Hematopoietic multipotent progenitor cell (in vitro differentiated cells): ENCODE results near the gene INSIG2. TPM values are rescaled to one million over a fixed set of nuclear protein-coding genes. Genes with fewer than 3 reads are reported as not detected.

Experiments used
- DNase-seq, 3 donors: peaks; one replicate each; pipeline ENCODE4 v3.0.0-alpha.2; 2011 to 2015; ENCODE audit warnings: low read depth in 2 of 3, low spot score in 2 of 3
- total RNA-seq: library from RNA; depleted of rRNA; stranded (reverse); fragments of >200 nt; gene quantifications from one replicate; pipeline ENCODE4 v1.2.3, GENCODE V29; 2012

Gene INSIG2
- 3.5 TPM for total RNA-seq

DNA sequence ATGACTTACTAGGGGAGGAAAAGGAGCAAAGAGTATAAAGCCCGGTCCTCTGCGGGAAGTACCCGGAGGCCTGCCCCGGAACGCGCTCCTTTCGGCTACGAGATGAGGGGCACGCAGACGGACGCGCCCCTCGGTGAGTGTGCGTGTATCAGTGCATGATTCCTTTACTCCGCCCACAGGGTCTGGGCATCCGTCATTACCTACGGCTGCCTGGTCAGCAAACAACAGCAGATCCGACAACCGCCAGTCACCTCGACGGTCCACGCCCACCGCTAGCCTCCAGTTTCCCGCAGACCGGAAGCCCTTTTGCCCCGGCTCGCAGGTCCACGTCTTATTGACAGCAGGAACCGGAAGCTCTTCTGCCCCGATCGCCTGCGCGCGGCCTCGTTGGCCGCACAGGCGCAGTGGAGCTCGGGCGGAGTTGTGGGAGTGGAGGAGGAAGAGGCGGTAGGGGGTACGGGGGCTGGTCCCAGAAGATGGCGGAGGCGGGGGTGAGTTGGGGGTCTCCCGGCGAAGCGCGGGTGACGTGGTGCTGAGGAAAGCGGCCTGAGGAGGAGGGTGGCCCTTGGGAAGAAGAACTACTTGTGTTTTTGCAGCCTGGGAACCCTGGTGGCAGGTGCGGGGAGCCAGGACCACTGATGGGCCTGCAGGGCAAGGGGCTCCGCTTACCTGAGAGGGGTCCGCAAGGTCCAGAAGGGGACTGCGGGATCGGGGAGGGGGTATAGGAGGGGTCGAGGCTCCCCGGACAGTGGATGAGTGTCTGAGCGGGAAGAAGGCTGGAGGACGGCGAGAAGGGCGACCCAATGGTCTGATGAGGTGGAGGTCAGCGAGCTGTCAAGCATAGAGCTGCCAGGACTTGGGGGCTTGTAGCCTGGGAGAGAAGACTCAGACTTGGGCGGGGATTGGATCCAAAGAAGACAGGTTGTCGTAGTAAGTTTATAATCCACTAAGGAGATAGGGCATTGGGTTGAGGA is at the start of gene INSIG2:
TSS of gene INSIG2 (plus strand) at position 421 of the 974 bp plus-strand sequence. CDS start 8,086 bp downstream, outside the sequence.
- DNase-seq, result peak; percentile 74 to 95 (median 95)

DNA sequence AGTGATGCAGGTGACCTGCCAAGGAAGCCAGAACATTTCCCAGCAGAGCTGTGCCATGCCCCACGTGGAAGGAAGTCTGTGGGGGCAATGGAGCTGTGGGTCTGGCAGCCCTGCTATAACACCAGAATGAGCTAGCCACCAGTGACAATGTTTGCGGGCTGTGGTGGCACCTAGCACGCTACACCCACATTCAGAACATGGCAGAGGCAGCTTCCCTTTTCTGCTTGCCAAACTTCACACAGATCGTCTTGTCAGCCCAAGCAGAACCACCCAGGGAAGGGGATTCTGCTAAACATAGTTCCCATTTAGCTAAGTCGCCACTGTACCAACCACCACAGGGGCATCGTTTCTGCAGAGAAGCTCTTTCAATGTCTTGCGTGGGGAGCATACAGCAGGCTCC is 47.4 kb upstream of the INSIG2 start:
- peak in 1 of 3 donors; percentile 54 for DNase-seq

DNA sequence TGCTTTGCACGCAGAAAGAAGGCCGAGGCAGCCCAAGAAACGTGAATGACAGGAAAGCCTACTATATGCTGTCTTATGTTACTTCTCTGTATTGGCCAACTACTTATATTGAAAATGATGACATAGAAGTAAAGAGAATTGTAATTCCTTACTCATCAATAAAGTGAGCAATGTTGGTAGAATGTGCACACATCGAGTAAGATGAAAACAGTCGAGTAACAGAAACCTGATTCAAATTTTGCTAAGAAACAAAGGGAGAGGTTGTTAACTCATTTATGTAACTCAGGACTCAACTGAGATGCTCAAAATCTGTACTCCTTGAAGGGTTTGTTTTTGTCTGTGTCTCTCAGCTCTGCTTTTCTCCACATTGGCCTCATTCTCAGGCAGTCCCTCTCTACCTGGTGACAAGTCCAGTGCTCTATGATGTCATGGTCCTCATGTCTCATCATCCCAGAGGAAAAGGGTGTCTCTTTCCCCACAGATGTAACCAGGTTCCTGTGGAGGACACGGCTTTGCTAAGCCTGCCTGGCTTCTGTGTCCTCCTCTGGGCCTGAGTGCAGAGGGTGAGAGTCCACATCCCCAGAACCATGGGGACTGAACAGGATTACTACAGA is 44.1 kb upstream of the INSIG2 start:
- no peak for DNase-seq

DNA sequence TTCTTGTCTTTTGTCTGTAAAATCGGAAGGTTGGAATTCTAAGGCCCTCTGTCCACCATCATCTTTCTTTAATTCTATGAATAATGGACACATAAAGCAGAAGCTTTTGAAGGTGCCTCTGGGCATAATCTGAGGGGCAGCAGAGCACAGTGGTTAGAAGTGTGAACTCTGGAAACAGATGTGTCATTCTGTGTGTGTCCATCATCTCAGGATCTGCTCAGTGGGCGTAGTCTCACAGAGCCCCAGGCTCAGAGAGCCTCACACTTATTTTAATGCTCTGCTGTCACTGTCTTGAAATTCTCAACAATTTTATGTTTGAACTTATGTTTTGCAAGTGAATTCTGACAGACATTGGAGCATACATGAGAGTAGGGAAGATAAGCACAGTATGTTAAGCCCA is 43.4 kb upstream of the INSIG2 start:
- no peak for DNase-seq

DNA sequence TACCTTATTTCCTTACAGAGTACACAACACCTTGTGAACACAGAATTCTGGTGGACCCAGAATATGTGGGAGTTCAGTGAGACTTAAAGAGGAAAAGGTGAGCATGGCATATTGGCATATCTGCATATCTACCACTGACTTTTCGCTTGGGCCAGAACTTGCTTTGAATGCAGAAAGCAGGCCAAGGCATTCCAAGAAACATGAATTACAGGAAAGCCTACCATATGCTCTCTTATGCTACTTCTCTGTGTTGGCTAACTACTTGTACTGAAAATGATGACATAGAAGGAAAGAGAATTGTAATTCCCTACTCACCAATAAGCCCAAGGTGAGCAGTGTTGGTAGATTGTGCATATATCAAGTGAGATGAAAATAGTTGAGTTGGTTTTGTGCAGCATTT is 43.0 kb upstream of the INSIG2 start:
- DNase-seq, result no peak

DNA sequence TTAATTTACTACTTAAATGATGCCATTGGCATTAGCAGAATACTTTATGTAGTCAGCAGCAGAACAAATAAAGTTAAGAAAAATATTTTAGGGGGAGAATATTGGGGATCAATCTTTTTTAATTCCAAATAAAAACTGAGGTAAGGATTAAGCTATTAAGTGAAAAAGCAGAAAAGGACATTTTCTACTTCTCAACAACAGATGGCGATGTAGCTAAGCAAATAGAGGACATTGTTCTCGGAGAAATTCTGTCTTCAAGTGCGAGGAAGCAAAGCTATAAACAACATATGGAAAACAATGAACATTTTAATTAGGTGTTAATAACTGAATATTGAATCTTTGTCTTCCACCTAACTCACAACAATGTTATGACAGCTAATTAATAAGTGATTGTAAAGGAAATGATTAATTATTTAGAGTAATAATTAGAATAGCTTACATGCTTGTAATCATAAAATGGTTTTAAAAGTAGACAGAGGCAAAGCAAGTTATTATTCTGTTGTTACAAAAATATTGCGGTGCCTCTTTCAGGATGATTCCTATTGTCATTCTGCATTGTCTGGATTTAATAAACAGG is 41.5 kb upstream of the INSIG2 start:
- DNase-seq, result peak in 2 of 3 donors; percentile 1 to 63

DNA sequence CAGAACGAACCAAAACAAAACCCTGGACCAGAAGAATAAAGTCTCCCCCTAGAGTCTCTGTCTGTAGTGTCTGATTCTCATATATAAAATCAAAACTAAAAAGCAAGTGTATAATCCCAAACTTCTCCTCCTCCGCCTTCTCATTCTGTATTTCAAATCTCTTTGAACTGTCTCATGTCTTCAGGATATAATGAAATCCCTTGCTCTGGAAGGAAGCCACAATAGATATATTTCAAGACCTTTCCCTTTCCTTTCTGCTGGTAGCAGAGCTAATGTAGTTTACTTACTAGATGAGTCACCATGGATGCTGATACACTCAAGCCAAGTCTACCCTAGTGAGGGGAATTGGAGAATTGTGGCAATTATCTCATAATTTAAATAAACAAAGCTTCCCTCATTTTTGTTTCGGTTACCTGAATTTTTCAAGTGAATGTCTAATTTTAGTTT is 40.9 kb upstream of the INSIG2 start:
- no peak for DNase-seq

DNA sequence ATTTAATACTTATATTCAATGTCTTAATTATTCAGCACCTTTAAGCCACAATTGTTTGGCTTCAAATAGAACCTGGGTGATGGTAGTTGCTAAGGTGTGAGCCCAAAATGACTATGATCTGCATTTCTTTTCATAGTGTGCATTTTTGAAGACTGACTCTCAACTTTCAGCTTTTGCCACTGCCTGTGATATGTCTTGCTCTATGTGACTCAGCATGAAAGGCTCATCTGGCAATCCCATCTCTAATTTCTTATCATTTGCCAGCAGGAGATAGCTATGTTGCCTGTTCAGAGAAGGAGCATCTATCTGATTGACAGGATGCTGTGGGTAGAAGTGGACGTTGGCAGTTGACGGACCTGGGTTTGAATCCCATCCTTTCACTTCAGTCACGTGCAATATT is 39.9 kb upstream of the INSIG2 start:
- DNase-seq, result no peak

DNA sequence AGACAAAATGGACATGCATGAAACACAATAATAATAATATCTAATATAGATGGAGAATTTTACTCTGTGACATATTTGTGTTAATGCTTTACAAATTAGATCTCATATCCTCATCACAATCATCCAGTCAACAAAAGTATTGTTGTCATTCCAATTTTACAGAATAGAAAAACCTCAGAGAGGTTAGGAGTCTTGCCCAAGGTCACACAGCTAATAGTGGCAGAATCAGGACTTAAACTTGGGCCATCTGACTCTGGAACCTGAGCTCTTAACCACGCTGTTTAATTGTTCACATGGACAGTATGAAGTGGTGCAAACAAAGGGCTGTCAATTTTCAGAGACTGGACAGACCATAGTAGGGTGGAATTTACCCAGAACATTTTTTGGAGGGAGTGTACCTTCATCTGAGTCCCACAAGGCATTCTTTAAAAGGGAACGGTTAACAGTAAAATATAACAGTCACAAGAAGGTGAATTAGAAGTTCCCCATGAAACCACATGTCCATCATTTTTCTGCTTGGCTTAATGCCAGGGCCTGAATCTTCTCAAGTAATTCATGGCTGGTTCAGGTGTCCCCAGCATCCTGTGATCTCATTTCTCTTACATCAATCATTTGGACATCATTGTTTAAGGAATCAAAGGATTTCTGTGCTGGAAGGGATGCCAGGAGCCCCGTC is 39.0 kb upstream of the INSIG2 start:
- DNase-seq, result peak in 1 of 3 donors; percentile 58

DNA sequence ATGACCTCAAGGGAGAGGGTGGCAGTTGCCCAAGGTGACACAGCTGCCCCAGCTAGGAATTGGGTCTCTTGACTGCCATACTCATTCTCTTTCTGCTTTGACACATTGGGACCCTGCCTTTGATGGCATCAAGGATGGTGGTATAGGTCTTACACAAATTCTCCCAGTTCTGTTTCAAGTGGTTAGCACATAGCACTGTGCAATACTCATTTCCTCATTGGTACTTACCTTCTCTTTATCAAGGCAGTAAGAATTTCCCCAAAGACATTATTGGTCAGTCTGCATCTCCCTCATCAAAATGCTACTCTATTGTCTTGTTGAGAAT is 38.5 kb upstream of the INSIG2 start:
- no peak for DNase-seq

DNA sequence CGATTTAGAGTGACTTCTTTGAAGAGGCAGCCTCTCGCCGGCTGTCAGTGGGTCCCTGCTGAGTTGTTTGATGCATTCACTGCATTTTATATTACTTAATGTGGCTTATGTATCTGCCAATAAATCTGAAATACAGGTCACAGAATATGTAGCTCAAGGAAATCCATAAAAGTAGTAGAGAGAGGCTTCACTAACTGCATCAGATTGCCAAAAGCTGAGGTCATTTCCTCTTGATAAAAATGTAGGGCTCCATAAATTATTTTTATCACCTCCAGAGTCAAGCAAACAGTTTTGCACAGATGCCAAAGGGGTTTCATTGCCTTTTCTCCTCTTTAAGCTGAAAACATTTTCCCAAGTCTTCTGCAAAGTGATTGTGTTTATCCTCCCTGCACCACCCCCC is 37.9 kb upstream of the INSIG2 start:
- no peak for DNase-seq

DNA sequence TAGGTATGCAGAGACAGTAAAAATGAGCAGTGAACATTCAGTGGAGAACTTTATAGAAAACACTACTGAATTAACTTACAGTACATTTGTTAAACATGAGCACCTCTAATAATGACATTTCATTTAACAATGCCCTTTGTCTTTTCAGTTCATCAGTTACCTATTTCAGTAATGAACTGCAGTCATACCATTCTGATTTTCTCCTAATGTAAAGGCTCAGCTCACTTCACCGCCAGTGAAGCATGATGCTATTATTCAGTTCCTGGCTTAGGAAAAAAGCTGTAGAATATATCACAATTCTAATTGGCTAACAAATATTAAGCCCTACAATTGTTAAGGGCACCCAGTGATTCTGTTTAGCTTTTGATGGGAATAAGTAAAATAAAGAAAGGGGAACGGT is 37.3 kb upstream of the INSIG2 start:
- no peak for DNase-seq

DNA sequence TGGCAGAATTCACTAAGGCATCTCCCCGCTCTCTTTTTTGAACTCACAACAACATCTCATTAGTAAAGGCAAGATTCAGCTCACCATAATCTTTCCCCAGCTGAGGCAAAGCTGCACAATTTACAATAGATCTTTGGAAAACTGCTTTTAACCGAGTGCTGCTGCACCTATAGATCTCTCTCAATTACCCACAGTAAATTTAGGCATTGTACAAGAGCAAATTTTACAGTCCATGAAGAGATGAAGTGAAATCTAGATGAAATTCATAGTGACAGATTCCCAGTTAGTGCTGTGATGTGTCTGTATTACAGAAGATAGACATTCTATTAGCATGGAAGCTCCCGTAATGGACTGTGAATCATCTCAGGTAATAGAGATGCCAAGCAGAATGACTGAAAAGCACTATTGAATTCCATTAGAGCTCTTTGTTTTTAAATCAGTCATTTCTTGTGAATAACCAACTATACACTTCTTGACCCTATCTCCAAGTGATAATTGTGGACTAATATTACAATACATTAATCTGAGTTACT is 36.4 kb upstream of the INSIG2 start:
- DNase-seq, result no peak

DNA sequence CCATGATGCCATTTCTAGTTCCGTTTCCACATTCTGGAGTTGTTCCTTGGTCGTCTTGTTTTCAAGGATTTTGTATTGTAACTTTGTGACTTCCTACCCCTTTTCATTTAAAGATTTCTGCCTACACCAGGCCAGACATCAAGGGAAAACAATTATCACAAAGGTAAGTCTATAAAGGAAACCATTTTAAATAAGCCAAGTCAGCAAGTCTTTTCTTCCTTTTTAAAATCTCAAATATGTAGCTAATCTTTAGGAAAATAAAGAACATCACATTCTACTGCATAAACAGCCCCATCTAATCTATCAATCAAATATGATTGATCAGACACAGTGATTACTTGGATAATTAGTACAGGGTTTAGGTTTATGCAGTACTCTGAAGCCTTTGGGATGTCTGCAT is 35.8 kb upstream of the INSIG2 start:
- no peak for DNase-seq

DNA sequence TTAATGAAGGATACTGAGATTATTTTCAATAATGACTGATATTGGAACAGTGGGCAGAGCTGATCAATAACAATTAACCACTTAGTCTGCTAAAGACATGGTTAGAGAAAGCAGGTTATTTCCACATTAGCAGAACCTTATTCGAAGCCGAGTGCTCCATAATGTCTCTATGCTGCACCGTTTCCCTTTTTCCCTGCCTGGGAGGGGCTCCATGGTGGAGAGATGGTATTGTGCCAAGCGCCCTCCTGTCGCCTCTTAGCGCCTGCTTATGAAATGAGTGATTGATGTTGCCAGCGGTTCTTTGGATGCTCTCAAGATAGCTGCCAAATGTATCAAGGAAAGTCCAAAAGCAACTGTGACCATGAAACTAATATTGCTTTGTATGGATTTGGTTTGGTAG is 34.6 kb upstream of the INSIG2 start:
- DNase-seq, result no peak

DNA sequence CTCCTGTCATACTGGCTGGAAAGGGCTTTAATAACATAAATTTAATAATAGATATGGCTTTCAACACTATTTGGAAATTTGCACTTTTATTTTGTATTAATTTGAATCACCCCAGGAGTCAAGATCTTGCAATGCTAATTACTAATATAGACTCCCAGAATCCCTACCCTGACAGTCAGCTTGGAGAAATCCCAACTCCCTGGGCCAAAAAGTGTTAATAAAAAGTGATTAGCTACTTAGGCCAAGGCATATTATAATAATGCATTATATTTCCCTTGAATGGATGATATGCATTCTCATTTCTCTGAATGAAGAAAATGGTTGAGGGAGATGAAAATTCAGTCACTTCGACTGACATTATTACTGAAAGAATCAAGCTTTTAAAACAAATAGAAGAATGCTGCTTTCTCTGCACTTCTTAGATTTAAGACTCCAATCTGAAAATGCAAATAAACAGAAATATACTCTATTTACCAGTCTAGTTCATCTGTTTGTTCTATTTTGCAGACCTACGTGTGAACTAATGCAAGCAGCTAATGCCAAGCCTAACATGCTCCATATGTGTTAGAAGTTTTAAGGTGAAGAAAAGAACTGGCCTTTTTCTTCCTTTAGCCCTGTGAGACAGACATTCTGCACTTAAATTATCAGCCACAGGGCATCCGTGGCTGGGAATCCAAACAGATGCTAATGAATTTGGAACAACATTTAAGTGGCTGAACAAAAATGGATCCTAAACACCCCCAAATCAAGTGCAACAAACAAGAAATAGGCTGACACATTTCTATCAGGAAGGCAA is 33.9 kb upstream of the INSIG2 start:
- no peak for DNase-seq

DNA sequence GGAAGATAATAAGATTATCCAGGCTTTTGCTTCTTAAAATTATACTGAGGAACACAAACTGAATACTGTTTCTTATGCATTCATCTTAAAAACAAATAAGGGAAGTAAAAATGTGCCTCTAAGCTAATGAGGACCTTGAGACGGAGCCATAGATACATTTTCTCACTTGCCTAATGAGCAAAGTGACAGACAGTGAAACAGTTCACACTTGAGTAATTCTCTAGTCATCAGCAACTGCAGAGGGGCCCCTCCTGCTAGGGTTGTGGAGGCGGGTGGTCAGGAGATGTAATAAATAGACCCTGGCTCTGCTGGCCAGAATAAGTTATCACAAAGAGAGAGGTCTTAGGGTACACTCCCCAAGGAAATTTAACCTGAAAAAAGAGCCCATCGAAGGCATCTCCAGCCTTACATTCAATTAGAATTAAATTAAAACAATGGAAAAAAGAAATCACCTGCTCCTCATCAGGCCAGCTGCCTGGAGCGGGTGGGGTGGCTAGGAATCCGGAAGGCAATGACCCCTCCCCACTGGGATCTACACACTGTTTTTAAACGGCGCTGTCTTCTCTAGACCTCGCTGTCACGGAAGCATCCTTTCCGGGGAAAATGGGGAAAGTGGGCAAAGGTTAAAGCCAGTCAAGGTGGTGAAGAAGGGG is 32.6 kb upstream of the INSIG2 start:
- DNase-seq, result no peak

DNA sequence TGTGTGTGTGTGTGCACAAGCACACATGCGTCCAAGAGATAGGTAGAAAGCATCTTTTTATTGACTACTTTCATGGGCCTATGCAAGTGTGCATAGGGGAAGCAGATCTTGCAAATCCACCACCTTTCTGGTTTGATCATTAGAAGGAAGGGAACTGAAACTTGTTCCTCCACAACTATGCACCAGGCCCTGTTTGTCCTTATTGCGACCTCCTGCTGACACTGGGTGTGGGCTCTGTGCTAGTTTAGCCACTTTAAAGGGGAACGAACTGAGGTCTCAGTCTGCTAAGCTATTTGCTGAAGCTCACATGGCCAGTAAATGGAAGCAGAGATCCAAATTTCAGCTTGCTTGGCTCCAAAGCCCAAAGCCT is 32.1 kb upstream of the INSIG2 start:
- no peak for DNase-seq

DNA sequence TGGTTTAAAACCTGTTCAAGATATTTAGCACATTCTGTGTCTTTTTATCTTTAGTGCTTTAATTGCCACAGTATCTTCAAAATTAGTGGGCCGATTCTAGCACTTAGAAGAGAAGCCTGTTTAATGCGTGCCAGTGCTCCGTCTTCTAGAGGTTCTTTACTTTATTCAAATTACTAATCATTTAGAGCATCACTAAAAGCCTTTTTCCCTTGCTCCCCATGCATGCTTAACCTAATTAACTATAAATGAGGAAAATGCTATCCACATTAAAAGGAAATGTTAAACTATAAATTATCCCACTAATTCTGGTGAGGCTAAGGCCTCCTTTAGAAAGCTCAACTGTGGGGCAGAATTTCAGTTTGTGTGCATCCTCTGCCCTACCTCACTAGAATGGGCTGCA is 31.5 kb upstream of the INSIG2 start:
- no peak for DNase-seq

DNA sequence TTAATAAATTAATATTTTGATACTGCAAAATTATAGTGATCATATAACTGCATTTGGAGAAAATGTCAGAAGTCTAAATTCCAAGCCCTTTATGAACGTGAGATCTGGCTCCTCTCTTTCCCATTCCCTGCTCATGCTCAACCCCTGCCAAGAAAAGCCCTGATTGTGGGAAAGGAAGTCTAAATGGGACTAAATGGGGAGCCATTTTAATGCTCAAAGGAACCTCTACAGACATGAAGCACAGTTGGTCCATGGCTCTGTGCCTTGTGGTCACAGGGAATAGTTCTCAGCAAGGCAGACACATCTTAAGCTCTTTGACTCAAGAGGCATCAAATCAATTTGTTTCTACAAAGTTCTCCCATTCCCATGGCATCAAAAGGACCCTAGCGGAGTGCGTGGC is 29.3 kb upstream of the INSIG2 start:
- DNase-seq, result no peak
